HG03159 (cell line): ENCODE results near the gene NCOA1.
A peak's percentile ranks its signal among the peaks of the same experiment; 100 is the strongest.
"Not testable (repeated sequence)": the region's sequence is repeated elsewhere in the genome, so short reads cannot be mapped to it uniquely, and the experiment has no call there.

ENCODE experiments used
- ATAC-seq: cut with Tn5 transposase; IDR thresholded peaks from one replicate; pipeline ENCODE4 v1.9.1; 2021; ENCODE audit warnings: mild to moderate bottlenecking, moderate library complexity; ENCODE audit not compliant: unreplicated experiment

The NCOA1 gene

GRCh38 chr2:24571828-24572442 lies 80.9 kb downstream of the NCOA1 start:
- ATAC-seq: no peak

- ATAC-seq: no peak
Measured at GRCh38 chr2:24576146-24576545, 85.1 kb downstream of the NCOA1 start.

- ATAC-seq: no peak
Measured at GRCh38 chr2:24576617-24577016, 85.6 kb downstream of the NCOA1 start.

GRCh38 chr2:24577481-24577880 lies 86.4 kb downstream of the NCOA1 start:
- peak; percentile 64 for ATAC-seq

GRCh38 chr2:24579053-24579803 lies 88.2 kb downstream of the NCOA1 start:
- no peak for ATAC-seq

- ATAC-seq: no peak
Measured at GRCh38 chr2:24580561-24580960, 89.5 kb downstream of the NCOA1 start.

GRCh38 chr2:24581971-24582370 lies 90.9 kb downstream of the NCOA1 start:
- ATAC-seq: not testable (repeated sequence)

GRCh38 chr2:24586955-24587354 lies 95.9 kb downstream of the NCOA1 start:
- peak; percentile 73 for ATAC-seq

GRCh38 chr2:24588294-24588693 lies 97.2 kb downstream of the NCOA1 start:
- ATAC-seq: no peak

- no peak for ATAC-seq
Measured at GRCh38 chr2:24592441-24593100, 101.5 kb downstream of the NCOA1 start.

GRCh38 chr2:24594283-24594682 lies 103.2 kb downstream of the NCOA1 start:
- no peak for ATAC-seq

GRCh38 chr2:24597181-24597870 lies 106.3 kb downstream of the NCOA1 start:
- ATAC-seq: no peak

- not testable (repeated sequence) for ATAC-seq
Measured at GRCh38 chr2:24600140-24600539, 109.1 kb downstream of the NCOA1 start.

GRCh38 chr2:24611631-24612030 lies 120.6 kb downstream of the NCOA1 start:
- no peak for ATAC-seq

- peak; percentile 57 for ATAC-seq
Measured at GRCh38 chr2:24613154-24613814, 122.2 kb downstream of the NCOA1 start.

GRCh38 chr2:24616616-24617015 lies 125.6 kb downstream of the NCOA1 start:
- ATAC-seq: no peak

GRCh38 chr2:24617424-24617823 lies 126.4 kb downstream of the NCOA1 start:
- ATAC-seq: no peak

GRCh38 chr2:24618144-24618543 lies 127.1 kb downstream of the NCOA1 start:
- ATAC-seq: no peak

GRCh38 chr2:24618680-24619079 lies 127.6 kb downstream of the NCOA1 start:
- ATAC-seq: no peak

- no peak for ATAC-seq
Measured at GRCh38 chr2:24620936-24621335, 129.9 kb downstream of the NCOA1 start.
